Calu3 (cell line): Measurements from ENCODE around the gene UBAP1L. TPM values are rescaled to one million over a fixed set of nuclear protein-coding genes. Genes with fewer than 3 reads are reported as not detected.

ENCODE experiments used
- BruUV-seq: library from RNA; stranded (reverse); fragments of 400-500 nt; replicated peaks from 2 replicates; lab custom pipeline; 2021; lab: Mats Ljungman, UMichigan
- CTCF ChIA-PET: fragments of 300-600 bp; sonication (Branson Sonifier 250); formaldehyde crosslinking; loops from one replicate; lab custom pipeline; 2022; ENCODE audit warnings: antibody characterized with exemption; lab: Charles Lee
- DNase-seq: peaks from one replicate; pipeline ENCODE4 v3.0.0; 2022
- H3K27ac Mint-ChIP-seq: one replicate; pipeline ENCODE4 v1.8.0; 2022; ENCODE audit warnings: mixed read lengths; ENCODE audit not compliant: unreplicated experiment
- H3K27me3 Mint-ChIP-seq: one replicate; pipeline ENCODE4 v1.8.0; 2022; ENCODE audit warnings: mixed read lengths; ENCODE audit not compliant: unreplicated experiment
- H3K36me3 Mint-ChIP-seq: one replicate; pipeline ENCODE4 v1.8.0; 2022; ENCODE audit warnings: mild to moderate bottlenecking, moderate library complexity, mixed read lengths; ENCODE audit not compliant: insufficient read depth, unreplicated experiment
- H3K4me1 Mint-ChIP-seq: one replicate; pipeline ENCODE4 v1.8.0; 2022; ENCODE audit warnings: mild to moderate bottlenecking, low read depth, mixed read lengths; ENCODE audit not compliant: unreplicated experiment
- H3K4me3 Mint-ChIP-seq: one replicate; pipeline ENCODE4 v1.8.0; 2022; ENCODE audit warnings: mild to moderate bottlenecking, low read depth, moderate library complexity, mixed read lengths; ENCODE audit not compliant: unreplicated experiment
- H3K9me3 Mint-ChIP-seq: one replicate; pipeline ENCODE4 v1.8.0; 2022; ENCODE audit warnings: low read depth, mixed read lengths; ENCODE audit not compliant: unreplicated experiment
- CTCF ChIP-seq: fragments of 200-600 bp; IDR thresholded peaks from one replicate; pipeline ENCODE4 v1.8.0; 2022; ENCODE audit warnings: antibody characterized with exemption; ENCODE audit not compliant: unreplicated experiment
- intact Hi-C: fragments of 100-400 bp; cut with micrococcal nuclease; formaldehyde crosslinking; loops from one replicate; pipeline ENCODE4 v1.10.0; 2022; ENCODE audit not compliant: unreplicated experiment
- total RNA-seq: library from RNA; stranded (reverse); gene quantifications from 2 replicates; pipeline ENCODE4 v1.2.3, GENCODE V29; 2022

Gene UBAP1L
- total RNA-seq, 1 experiment from 2014 or later, result 5.2 TPM

- H3K4me1 Mint-ChIP-seq, result peaks cover 37% of the 10 kb centered on the region
- intact Hi-C loops, result no loop called here
- CTCF ChIA-PET, result interaction anchor here (0.8 to 3.1 kb wide), 4 partner anchors 14 to 44 kb away, joined by 4 to 12 read pairs (median 10); no protein-coding TSS in a partner anchor
- no peaks in the 10 kb centered on the region for H3K9me3 Mint-ChIP-seq
- peaks cover 5% of the 10 kb centered on the region for H3K27me3 Mint-ChIP-seq
- H3K36me3 Mint-ChIP-seq, result peaks cover 21% of the 10 kb centered on the region
- H3K27ac Mint-ChIP-seq, result peak overlapping the region; percentile 67
- peak overlapping the region; percentile 51 for H3K4me3 Mint-ChIP-seq
- no peak for TF ChIP-seq CTCF
- BruUV-seq, result no TSS peak
- DNase-seq, result peak; percentile 90
Observed at GRCh38 chr15:65056868-65057548, 58.0 kb downstream of the UBAP1L start.

- no peak for TF ChIP-seq CTCF
- H3K4me1 Mint-ChIP-seq, result peaks cover 37% of the 10 kb centered on the region
- peaks cover 21% of the 10 kb centered on the region for H3K36me3 Mint-ChIP-seq
- peaks cover 13% of the 10 kb centered on the region for H3K27me3 Mint-ChIP-seq
- no TSS peak for BruUV-seq
- no peak for DNase-seq
- intact Hi-C loops, result no loop called here
- CTCF ChIA-PET, result interaction anchor here (0.8 to 3.1 kb wide), 7 partner anchors 13 to 45 kb away, joined by 4 to 14 read pairs (median 10); no protein-coding TSS in a partner anchor
- no peaks in the 10 kb centered on the region for H3K9me3 Mint-ChIP-seq
- H3K4me3 Mint-ChIP-seq, result no peak overlapping the region
- no peak overlapping the region for H3K27ac Mint-ChIP-seq
Observed at GRCh38 chr15:65056106-65056505, 58.9 kb downstream of the UBAP1L start.

GRCh38 chr15:65055201-65055870 is 59.7 kb downstream of the UBAP1L start:
- Mint-ChIP-seq H3K4me1 (peaks cover 42% of the 10 kb centered on the region), H3K27ac (no peak overlapping the region), H3K9me3 (no peaks in the 10 kb centered on the region), H3K36me3 (peaks cover 21% of the 10 kb centered on the region), H3K4me3 (no peak overlapping the region), H3K27me3 (peaks cover 13% of the 10 kb centered on the region)
- CTCF ChIA-PET, result interaction anchor here (1.1 to 3.1 kb wide), 9 partner anchors 12 to 48 kb away, joined by 3 to 14 read pairs (median 8); no protein-coding TSS in a partner anchor
- BruUV-seq, result no TSS peak
- DNase-seq, result peak; percentile 63
- TF ChIP-seq CTCF, result no peak
- intact Hi-C loops, result loop anchor here (1.0 to 2.0 kb wide), 3 partner anchors 23 to 46 kb away; no protein-coding TSS in a partner anchor

GRCh38 chr15:65054333-65055200 is 60.4 kb downstream of the UBAP1L start:
- H3K4me1 Mint-ChIP-seq, result peaks cover 49% of the 10 kb centered on the region
- H3K27ac Mint-ChIP-seq, result no peak overlapping the region
- peak; percentile 88 for DNase-seq
- intact Hi-C loops, result loop anchor here (1.0 to 2.0 kb wide), 3 partner anchors 24 to 47 kb away; no protein-coding TSS in a partner anchor
- H3K9me3 Mint-ChIP-seq, result no peaks in the 10 kb centered on the region
- peaks cover 27% of the 10 kb centered on the region for H3K36me3 Mint-ChIP-seq
- H3K4me3 Mint-ChIP-seq, result no peak overlapping the region
- H3K27me3 Mint-ChIP-seq, result peaks cover 13% of the 10 kb centered on the region
- no TSS peak for BruUV-seq
- CTCF ChIA-PET, result interaction anchor here (0.6 to 3.1 kb wide), 11 partner anchors 11 to 85 kb away, joined by 3 to 14 read pairs (median 8); partner anchors contain the start of gene RASL12
- TF ChIP-seq CTCF, result peak; percentile 91
